WTC11 (cell line): ENCODE results near the gene MYO5C.

Source experiments
- E2F4 ChIP-seq: sonication (generic); formaldehyde crosslinking; IDR thresholded peaks from 2 replicates; pipeline ENCODE4 v1.8.1; 2022; ENCODE audit warnings: low read depth, mild to moderate bottlenecking, moderate library complexity, missing genetic modification reagents, borderline replicate concordance
- JUN ChIP-seq: sonication (generic); formaldehyde crosslinking; IDR thresholded peaks from 2 replicates; pipeline ENCODE4 v1.8.0; 2023; ENCODE audit warnings: mild to moderate bottlenecking, missing genetic modification reagents
- RELA ChIP-seq: sonication (generic); formaldehyde crosslinking; IDR thresholded peaks from 2 replicates; pipeline ENCODE4 v1.8.1; 2022; ENCODE audit warnings: missing genetic modification reagents, mild to moderate bottlenecking, borderline replicate concordance
- ZNF263 ChIP-seq: sonication (generic); formaldehyde crosslinking; IDR thresholded peaks from 2 replicates; pipeline ENCODE4 v1.8.1; 2022; ENCODE audit warnings: low read depth, mild to moderate bottlenecking, moderate library complexity, missing genetic modification reagents
- ZNF317 ChIP-seq: sonication (generic); formaldehyde crosslinking; IDR thresholded peaks from 2 replicates; pipeline ENCODE4 v1.8.1; 2023; ENCODE audit warnings: low read depth, mild to moderate bottlenecking, moderate library complexity, missing genetic modification reagents, borderline replicate concordance
- ZNF396 ChIP-seq: fragments of 250-450 bp; sonication (Bioruptor Pico); IDR thresholded peaks from 2 replicates; pipeline ENCODE4 v1.8.0; 2021; ENCODE audit warnings: mild to moderate bottlenecking, moderate library complexity, borderline replicate concordance
- TF ChIP-seq, protein P1 (sequence below): fragments of 200-600 bp; IDR thresholded peaks from 2 replicates; pipeline ENCODE4 v1.8.0; 2022; ENCODE audit warnings: antibody characterized with exemption
- TF ChIP-seq, protein P2 (sequence below): sonication (generic); formaldehyde crosslinking; IDR thresholded peaks from 2 replicates; pipeline ENCODE4 v1.8.1; 2023; ENCODE audit warnings: mild to moderate bottlenecking, missing genetic modification reagents, moderate library complexity
- TF ChIP-seq, protein P3 (sequence below): sonication (generic); formaldehyde crosslinking; IDR thresholded peaks from 2 replicates; pipeline ENCODE4 v1.8.1; 2022; ENCODE audit warnings: mild to moderate bottlenecking, missing genetic modification reagents, moderate library complexity, borderline replicate concordance

- TF ChIP-seq E2F4 (CRISPR knock-in tag) = no peak
- TF ChIP-seq, protein P1, sequence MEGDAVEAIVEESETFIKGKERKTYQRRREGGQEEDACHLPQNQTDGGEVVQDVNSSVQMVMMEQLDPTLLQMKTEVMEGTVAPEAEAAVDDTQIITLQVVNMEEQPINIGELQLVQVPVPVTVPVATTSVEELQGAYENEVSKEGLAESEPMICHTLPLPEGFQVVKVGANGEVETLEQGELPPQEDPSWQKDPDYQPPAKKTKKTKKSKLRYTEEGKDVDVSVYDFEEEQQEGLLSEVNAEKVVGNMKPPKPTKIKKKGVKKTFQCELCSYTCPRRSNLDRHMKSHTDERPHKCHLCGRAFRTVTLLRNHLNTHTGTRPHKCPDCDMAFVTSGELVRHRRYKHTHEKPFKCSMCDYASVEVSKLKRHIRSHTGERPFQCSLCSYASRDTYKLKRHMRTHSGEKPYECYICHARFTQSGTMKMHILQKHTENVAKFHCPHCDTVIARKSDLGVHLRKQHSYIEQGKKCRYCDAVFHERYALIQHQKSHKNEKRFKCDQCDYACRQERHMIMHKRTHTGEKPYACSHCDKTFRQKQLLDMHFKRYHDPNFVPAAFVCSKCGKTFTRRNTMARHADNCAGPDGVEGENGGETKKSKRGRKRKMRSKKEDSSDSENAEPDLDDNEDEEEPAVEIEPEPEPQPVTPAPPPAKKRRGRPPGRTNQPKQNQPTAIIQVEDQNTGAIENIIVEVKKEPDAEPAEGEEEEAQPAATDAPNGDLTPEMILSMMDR = no peak
- TF ChIP-seq JUN = no peak
- TF ChIP-seq ZNF396 (CRISPR knock-in tag) = no peak
- TF ChIP-seq, protein P2, sequence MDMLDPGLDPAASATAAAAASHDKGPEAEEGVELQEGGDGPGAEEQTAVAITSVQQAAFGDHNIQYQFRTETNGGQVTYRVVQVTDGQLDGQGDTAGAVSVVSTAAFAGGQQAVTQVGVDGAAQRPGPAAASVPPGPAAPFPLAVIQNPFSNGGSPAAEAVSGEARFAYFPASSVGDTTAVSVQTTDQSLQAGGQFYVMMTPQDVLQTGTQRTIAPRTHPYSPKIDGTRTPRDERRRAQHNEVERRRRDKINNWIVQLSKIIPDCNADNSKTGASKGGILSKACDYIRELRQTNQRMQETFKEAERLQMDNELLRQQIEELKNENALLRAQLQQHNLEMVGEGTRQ (CRISPR knock-in tag) = no peak
- TF ChIP-seq RELA = no peak
- TF ChIP-seq, protein P3, sequence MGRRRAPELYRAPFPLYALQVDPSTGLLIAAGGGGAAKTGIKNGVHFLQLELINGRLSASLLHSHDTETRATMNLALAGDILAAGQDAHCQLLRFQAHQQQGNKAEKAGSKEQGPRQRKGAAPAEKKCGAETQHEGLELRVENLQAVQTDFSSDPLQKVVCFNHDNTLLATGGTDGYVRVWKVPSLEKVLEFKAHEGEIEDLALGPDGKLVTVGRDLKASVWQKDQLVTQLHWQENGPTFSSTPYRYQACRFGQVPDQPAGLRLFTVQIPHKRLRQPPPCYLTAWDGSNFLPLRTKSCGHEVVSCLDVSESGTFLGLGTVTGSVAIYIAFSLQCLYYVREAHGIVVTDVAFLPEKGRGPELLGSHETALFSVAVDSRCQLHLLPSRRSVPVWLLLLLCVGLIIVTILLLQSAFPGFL = no peak
- no peak for TF ChIP-seq ZNF317 (CRISPR knock-in tag)
- TF ChIP-seq ZNF263 (CRISPR knock-in tag) = no peak
Measured at GRCh38 chr15:52161406-52161966, 134.1 kb downstream of the MYO5C start.
